Measurements from ENCODE around the gene LRRC55.

DNA sequence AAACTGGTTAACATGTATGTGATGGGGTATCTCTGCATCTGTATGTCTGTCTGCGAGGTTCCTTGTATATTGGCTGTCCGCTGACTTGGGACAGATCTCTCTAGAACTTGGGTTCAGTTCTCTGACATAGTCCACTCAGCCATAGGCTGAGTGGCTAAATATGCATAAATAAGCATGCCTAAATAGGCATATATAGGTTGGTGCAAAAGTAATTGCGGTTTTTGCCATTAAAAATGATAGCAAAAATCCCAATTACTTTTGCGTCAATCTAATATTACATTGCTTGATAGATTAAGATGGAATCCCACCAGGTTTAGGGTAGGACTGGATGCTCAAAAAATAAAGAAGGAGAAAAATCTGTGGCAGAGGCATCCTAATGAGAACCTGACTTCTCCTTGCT, 8.8 kb downstream of the LRRC55 start:
- TF ChIP-seq EZH2 (IDR thresholded peaks at IDR 0.05) (no peak), CTCF (IDR thresholded peaks at IDR 0.05) (no peak)

Data from neural progenitor cell (in vitro differentiated cells).